ENCODE measurements around the gene SHANK3. TPM values are rescaled to one million over a fixed set of nuclear protein-coding genes. Genes with fewer than 3 reads are reported as not detected.

The SHANK3 gene
- total and polyA plus RNA-seq, 2 of the 8 experiments (the other 6 are each of a cell fraction or from before 2014, with no cell fraction given), result 1.5 to 6.0 TPM

DNA sequence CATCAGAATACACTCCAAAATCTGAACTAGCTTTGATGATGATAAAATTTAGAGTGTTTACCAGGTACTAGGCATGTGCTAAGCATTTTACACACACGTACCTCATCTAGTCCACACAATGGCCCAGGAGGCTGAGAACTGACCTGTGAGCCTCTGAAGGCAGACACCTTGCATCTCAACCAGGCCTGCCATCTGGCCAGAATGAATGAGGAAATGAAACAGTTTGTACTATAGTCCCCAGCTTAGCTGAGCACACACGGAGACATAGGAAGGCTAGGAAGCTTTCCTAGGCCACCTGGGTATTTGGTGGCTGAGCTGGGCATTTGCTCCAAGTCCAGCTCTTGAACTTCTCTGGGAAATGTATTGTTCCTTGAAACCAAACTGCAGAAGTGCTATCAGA, 6.9 kb upstream of the SHANK3 start:
- no peak for FAIRE-seq

More for the DNA sequence above, 6.9 kb upstream of the SHANK3 start:
- Histone ChIP-seq H2BK120ac (replicated peaks; ENCODE audit: low read depth, low read length) (no peak overlapping the region), H3K4ac (replicated peaks; ENCODE audit: insufficient read length, low read depth, low read length) (no peak overlapping the region), H2BK20ac (ENCODE audit: low read length) (no peak overlapping the region), H3K14ac (ENCODE audit: insufficient read length) (no peak overlapping the region), H3K9ac (replicated peaks in 1 of 4; ENCODE audit: extremely low read depth in 1 of 4, low read depth in 3 of 4, low read length in 3 of 4) (no peak overlapping the region), H4K91ac (replicated peaks; ENCODE audit: insufficient read length, low read length) (no peak overlapping the region), H3K4me2 (ENCODE audit: insufficient read depth in 1 of 2, low read depth in 2 of 2, low read length in 2 of 2) (no peak overlapping the region), H2BK12ac (ENCODE audit: low read depth, low read length) (no peak overlapping the region), H3K9me3 (ENCODE audit: insufficient read depth in 2 of 2, low read depth in 1 of 2, low read length in 1 of 2) (no peaks in the 10 kb centered on the region; a peak in 1 of 4 replicates), H2AK5ac (ENCODE audit: low read depth, low read length) (no peak overlapping the region), H3K27me3 (replicated peaks in 1 of 4; ENCODE audit: control insufficient read depth in 3 of 4, extremely low read depth in 1 of 4, insufficient read depth in 3 of 4, low read length in 3 of 4) (peaks cover 0 to 2% (median 0%) of the 10 kb centered on the region in 4 experiments; a peak in 3 of 7 replicates), H3K4me3 (ENCODE audit: extremely low read depth in 1 of 4, insufficient read depth in 2 of 4, low read depth in 3 of 4, low read length in 4 of 4) (no peak overlapping the region), H3K56ac (replicated peaks; ENCODE audit: insufficient read length, low read depth, low read length) (no peak overlapping the region), H4K20me1 (replicated peaks in 1 of 2; ENCODE audit: control insufficient read depth in 1 of 2, insufficient read depth in 2 of 2, low read length in 2 of 2) (no peaks in the 10 kb centered on the region), H3K23me2 (ENCODE audit: low read depth, low read length) (no peaks in the 10 kb centered on the region; the same call in 1 of the 2 replicates), H3K79me2 (ENCODE audit: control insufficient read depth in 1 of 2, insufficient read depth in 2 of 2, low read length in 2 of 2) (no peaks in the 10 kb centered on the region), H3K23ac (ENCODE audit: insufficient read length) (no peak overlapping the region), H3K4me1 (replicated peaks in 1 of 4; ENCODE audit: control insufficient read depth in 3 of 4, insufficient read depth in 4 of 4, low read length in 3 of 4) (no peaks in the 10 kb centered on the region), H4K5ac (ENCODE audit: insufficient read length, low read depth, low read length) (no peak overlapping the region), H4K8ac (ENCODE audit: extremely low read depth, insufficient read depth, low read length) (no peak overlapping the region), H3K18ac (ENCODE audit: extremely low read depth, low read length) (no peak overlapping the region), H3K79me1 (ENCODE audit: low read depth, low read length) (no peaks in the 10 kb centered on the region), H2BK15ac (ENCODE audit: low read length) (no peak overlapping the region), H2BK5ac (ENCODE audit: low read depth, low read length) (no peak overlapping the region), H2AFZ (ENCODE audit: low read length) (no peak overlapping the region), H3K27ac (ENCODE audit: low read depth, low read length) (no peak overlapping the region), H3K36me3 (ENCODE audit: control insufficient read depth in 2 of 4, insufficient read depth in 4 of 4, low read length in 3 of 4) (no peaks in the 10 kb centered on the region)
- 90% methylated on average over 2 of the region's 2 CpGs; no CpG with 5 or more reads in 1 of the 2 experiments for WGBS, 2 experiments (ENCODE audit: extremely low coverage in 1 of 2, insufficient coverage in 1 of 2, insufficient read length in 1 of 2, insufficient replicate concordance in 2 of 2, low coverage in 1 of 2, low lambda C conversion rate in 2 of 2, missing lambda C conversion rate in 1 of 2)
- ChIA-PET CTCF (ENCODE audit: partially characterized antibody) (interaction anchor here (0.9 to 2.3 kb wide), 4 partner anchors 26 to 45 kb away, joined by 4 to 6 read pairs (median 4); no protein-coding TSS in a partner anchor), POLR2A (ENCODE audit: partially characterized antibody) (interaction anchor here (0.6 kb wide), 1 partner anchor 297 kb away, joined by 3 read pairs; no protein-coding TSS in a partner anchor)
- no peak for TF ChIP-seq NRF1 (IDR thresholded peaks at IDR 0.05; ENCODE audit: low read depth, low read length)
- TF ChIP-seq HDAC6 (IDR thresholded peaks at IDR 0.05; ENCODE audit: low read depth, low read length), result no peak
- no peak for TF ChIP-seq GTF2F1 (IDR thresholded peaks at IDR 0.05; ENCODE audit: borderline replicate concordance, low read depth, low read length)
- TF ChIP-seq KDM4A (IDR thresholded peaks at IDR 0.05; ENCODE audit: low read depth, low read length, severe bottlenecking), result no peak
- TF ChIP-seq ZNF274 (IDR thresholded peaks at IDR 0.05; ENCODE audit: borderline replicate concordance, extremely low read depth, low read length), result no peak
- no peak for TF ChIP-seq EP300 (IDR thresholded peaks at IDR 0.05; ENCODE audit: borderline replicate concordance in 1 of 2, low read depth in 2 of 2, low read length in 2 of 2)
- TF ChIP-seq E2F6 (IDR thresholded peaks at IDR 0.05), result no peak
- no peak for DNase-seq (ENCODE audit: low read depth in 1 of 2, low spot score in 2 of 2)
